HEK293 (cell line): ENCODE measurements around the gene CCDC170.
A peak's percentile ranks its signal among the peaks of the same experiment; 100 is the strongest.

Experiments used
- CTCF ChIA-PET: fragments of 350-600 bp; formaldehyde crosslinking; extraction: SDS; loops from one replicate; lab custom pipeline; 2021; ENCODE audit warnings: antibody characterized with exemption; lab: Yijun Ruan, JAX
- POLR2A ChIA-PET: fragments of 300-600 bp; formaldehyde crosslinking; extraction: SDS; loops from one replicate; lab custom pipeline; 2020; ENCODE audit warnings: antibody characterized with exemption, inconsistent platforms; lab: Yijun Ruan, JAX
- H3K27ac ChIP-seq: fragments of 200-500 bp; sonication (Bioruptor generic); 2 replicates; pipeline ENCODE4 v1.5.1; 2014; ENCODE audit warnings: low read depth, low read length, control low read depth, inconsistent platforms; ENCODE audit errors: extremely low read depth
- H3K36me3 ChIP-seq, 2 experiments: fragments of 200-500 bp in 1 of 2; sonication (Bioruptor generic) in 1 of 2; 1 replicate in 1 of 2; 2 replicates in 1 of 2; pipeline ENCODE4 v1.5.1; 2014 to 2017; ENCODE audit warnings: inconsistent platforms in 2 of 2, low read length in 2 of 2; ENCODE audit not compliant: control insufficient read depth in 2 of 2, insufficient read depth in 1 of 2
- H3K4me1 ChIP-seq: fragments of 200-500 bp; sonication (Bioruptor generic); 2 replicates; pipeline ENCODE4 v1.5.1; 2014; ENCODE audit warnings: mild to moderate bottlenecking, low read length, inconsistent platforms; ENCODE audit not compliant: control insufficient read depth, insufficient read depth
- H3K4me3 ChIP-seq: 2 replicates; pipeline ENCODE4 v1.5.1; 2011; ENCODE audit warnings: low read depth, mild to moderate bottlenecking, control low read depth, low read length, moderate library complexity
- H3K9me3 ChIP-seq: fragments of 200-500 bp; sonication (Bioruptor generic); 2 replicates; pipeline ENCODE4 v1.5.1; 2014; ENCODE audit warnings: low read depth, low read length, inconsistent platforms; ENCODE audit not compliant: control insufficient read depth, insufficient read depth
- GFI1B ChIP-seq: fragments of 450-650 bp; formaldehyde crosslinking; IDR thresholded peaks from 2 replicates; pipeline ENCODE4 v1.5.1; 2016; ENCODE audit warnings: missing biosample characterization, missing genetic modification characterization
- GLIS2 ChIP-seq: fragments of 450-650 bp; formaldehyde crosslinking; IDR thresholded peaks from 2 replicates; pipeline ENCODE4 v1.5.1; 2016; ENCODE audit warnings: missing biosample characterization, missing genetic modification characterization
- HOXA7 ChIP-seq: sonication (generic); formaldehyde crosslinking; IDR thresholded peaks from 2 replicates; pipeline ENCODE4 v1.8.1; 2022; ENCODE audit warnings: missing genetic modification reagents, borderline replicate concordance
- MZF1 ChIP-seq: fragments of 450-650 bp; formaldehyde crosslinking; IDR thresholded peaks from 2 replicates; pipeline ENCODE4 v1.5.1; 2017; ENCODE audit warnings: missing biosample characterization, missing genetic modification characterization, borderline replicate concordance
- REPIN1 ChIP-seq: fragments of 450-650 bp; formaldehyde crosslinking; IDR thresholded peaks from 2 replicates; pipeline ENCODE4 v1.5.1; 2017; ENCODE audit warnings: missing biosample characterization, missing genetic modification characterization, low read depth
- ZIC2 ChIP-seq: fragments of 450-650 bp; formaldehyde crosslinking; IDR thresholded peaks from 2 replicates; pipeline ENCODE4 v1.5.1; 2016; ENCODE audit warnings: missing biosample characterization, missing genetic modification characterization
- ZNF19 ChIP-seq: fragments of 450-650 bp; formaldehyde crosslinking; IDR thresholded peaks from 2 replicates; pipeline ENCODE4; 2016; ENCODE audit warnings: missing biosample characterization, missing genetic modification characterization, low read depth
- ZNF335 ChIP-seq: fragments of 450-650 bp; formaldehyde crosslinking; conservative IDR thresholded peaks from 2 replicates; pipeline ENCODE4 v1.5.1; 2016; ENCODE audit warnings: missing biosample characterization, missing genetic modification characterization
- ZNF354C ChIP-seq: fragments of 450-650 bp; formaldehyde crosslinking; IDR thresholded peaks from 2 replicates; pipeline ENCODE4 v1.5.1; 2016; ENCODE audit warnings: missing biosample characterization, missing genetic modification characterization, low read depth, borderline replicate concordance
- ZNF391 ChIP-seq: fragments of 450-650 bp; formaldehyde crosslinking; IDR thresholded peaks from 2 replicates; pipeline ENCODE4 v1.5.1; 2016; ENCODE audit warnings: low read depth, missing biosample characterization, missing genetic modification characterization, borderline replicate concordance
- ZNF426 ChIP-seq: fragments of 450-650 bp; formaldehyde crosslinking; IDR thresholded peaks from 2 replicates; pipeline ENCODE4 v1.5.1; 2017; ENCODE audit warnings: missing biosample characterization, missing genetic modification characterization, mild to moderate bottlenecking, inconsistent platforms, moderate library complexity
- ZNF530 ChIP-seq: fragments of 450-650 bp; formaldehyde crosslinking; IDR thresholded peaks from 2 replicates; pipeline ENCODE4 v1.5.1; 2016; ENCODE audit warnings: low read depth, missing biosample characterization, missing genetic modification characterization
- ZNF558 ChIP-seq: fragments of 450-650 bp; formaldehyde crosslinking; IDR thresholded peaks from 2 replicates; pipeline ENCODE4 v1.5.1; 2016; ENCODE audit warnings: missing biosample characterization, missing genetic modification characterization
- ZNF561 ChIP-seq: fragments of 450-650 bp; IDR thresholded peaks from 2 replicates; pipeline ENCODE4 v1.5.1; 2018; ENCODE audit warnings: missing biosample characterization, missing genetic modification characterization, borderline replicate concordance
- ZNF660 ChIP-seq: fragments of 450-650 bp; IDR thresholded peaks from 2 replicates; pipeline ENCODE4 v1.5.1; 2018; ENCODE audit warnings: missing biosample characterization, mild to moderate bottlenecking, missing genetic modification characterization
- ZSCAN30 ChIP-seq: fragments of 450-650 bp; IDR thresholded peaks from 2 replicates; pipeline ENCODE4 v1.5.1; 2018; ENCODE audit warnings: missing biosample characterization, mild to moderate bottlenecking, missing genetic modification characterization, moderate library complexity
- TF ChIP-seq, protein P1 (sequence below): fragments of 450-650 bp; formaldehyde crosslinking; optimal IDR thresholded peaks from 2 replicates; pipeline ENCODE3; 2016; ENCODE audit warnings: missing biosample characterization, mild to moderate bottlenecking, missing genetic modification characterization
- TF ChIP-seq, protein P2 (sequence below): fragments of 450-650 bp; formaldehyde crosslinking; IDR thresholded peaks from 2 replicates; pipeline ENCODE4 v1.5.1; 2016; ENCODE audit warnings: missing biosample characterization, missing genetic modification characterization
- TF ChIP-seq, protein P3 (sequence below): fragments of 450-650 bp; formaldehyde crosslinking; IDR thresholded peaks from 2 replicates; pipeline ENCODE4 v1.5.1; 2016; ENCODE audit warnings: missing biosample characterization, missing genetic modification characterization, low read depth
- TF ChIP-seq, protein P4 (sequence below): fragments of 450-650 bp; formaldehyde crosslinking; conservative IDR thresholded peaks from 2 replicates; pipeline ENCODE4 v1.5.1; 2016; ENCODE audit warnings: low read depth, missing biosample characterization, missing genetic modification characterization
- TF ChIP-seq, protein P5 (sequence below): fragments of 450-650 bp; IDR thresholded peaks from 2 replicates; pipeline ENCODE4 v1.5.1; 2018; ENCODE audit warnings: missing biosample characterization, mild to moderate bottlenecking, missing genetic modification characterization

Gene CCDC170, protein sequence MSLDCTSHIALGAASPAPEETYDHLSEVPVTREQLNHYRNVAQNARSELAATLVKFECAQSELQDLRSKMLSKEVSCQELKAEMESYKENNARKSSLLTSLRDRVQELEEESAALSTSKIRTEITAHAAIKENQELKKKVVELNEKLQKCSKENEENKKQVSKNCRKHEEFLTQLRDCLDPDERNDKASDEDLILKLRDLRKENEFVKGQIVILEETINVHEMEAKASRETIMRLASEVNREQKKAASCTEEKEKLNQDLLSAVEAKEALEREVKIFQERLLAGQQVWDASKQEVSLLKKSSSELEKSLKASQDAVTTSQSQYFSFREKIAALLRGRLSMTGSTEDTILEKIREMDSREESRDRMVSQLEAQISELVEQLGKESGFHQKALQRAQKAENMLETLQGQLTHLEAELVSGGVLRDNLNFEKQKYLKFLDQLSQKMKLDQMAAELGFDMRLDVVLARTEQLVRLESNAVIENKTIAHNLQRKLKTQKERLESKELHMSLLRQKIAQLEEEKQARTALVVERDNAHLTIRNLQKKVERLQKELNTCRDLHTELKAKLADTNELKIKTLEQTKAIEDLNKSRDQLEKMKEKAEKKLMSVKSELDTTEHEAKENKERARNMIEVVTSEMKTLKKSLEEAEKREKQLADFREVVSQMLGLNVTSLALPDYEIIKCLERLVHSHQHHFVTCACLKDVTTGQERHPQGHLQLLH

DNA sequence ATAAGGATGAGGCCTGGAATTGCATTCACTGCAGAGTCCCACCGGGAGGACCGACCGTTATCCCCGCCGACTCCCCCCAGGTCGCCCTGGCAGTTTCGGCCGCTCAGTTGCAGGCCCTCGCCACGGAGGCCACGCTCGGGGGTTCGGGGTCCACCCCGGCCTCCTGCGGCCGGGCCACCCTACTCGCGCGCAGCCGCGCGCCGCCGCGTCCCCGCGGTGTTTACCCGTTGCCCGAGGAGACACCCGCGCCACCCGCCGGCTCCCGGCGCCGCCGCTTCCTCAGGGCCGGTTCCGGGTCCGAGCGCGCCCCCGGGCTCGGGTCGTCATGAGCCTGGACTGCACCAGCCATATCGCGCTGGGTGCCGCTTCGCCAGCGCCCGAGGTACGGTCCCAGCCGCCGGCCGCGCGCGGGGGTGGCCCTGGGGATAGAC, at the start of gene CCDC170:
Gene CCDC170 (plus strand): TSS at position 214 of the 431 bp plus-strand sequence. CDS start 112 bp downstream, at position 326.
- Histone ChIP-seq H3K4me3 (peak within 1 kb of the TSS; percentile 54), H3K9me3 (no peaks in the 10 kb centered on the region), H3K27ac (peak within 1 kb of the TSS; percentile 65; the same call in 1 of the 2 replicates), H3K36me3 (no peaks in the 10 kb centered on the region), H3K4me1 (no peaks in the 10 kb centered on the region)
- CTCF ChIA-PET = interaction anchor here (0.6 kb wide), 1 partner anchor 19 kb away, joined by 3 read pairs; no protein-coding TSS in a partner anchor
- no peak for TF ChIP-seq REPIN1
- peak; percentile 50; the same call in 1 of the 2 replicates for TF ChIP-seq ZNF660 (tag by site-specific recombination)
- TF ChIP-seq ZNF558 (tag by site-specific recombination) = no peak
- TF ChIP-seq ZNF561 (tag by site-specific recombination) = 0 out of 2 replicates have a peak, but pooled peaks have one; percentile 29
- 0 out of 2 replicates have a peak, but pooled peaks have one; percentile 38 for TF ChIP-seq MZF1 (tag by site-specific recombination)
- TF ChIP-seq, protein P1, sequence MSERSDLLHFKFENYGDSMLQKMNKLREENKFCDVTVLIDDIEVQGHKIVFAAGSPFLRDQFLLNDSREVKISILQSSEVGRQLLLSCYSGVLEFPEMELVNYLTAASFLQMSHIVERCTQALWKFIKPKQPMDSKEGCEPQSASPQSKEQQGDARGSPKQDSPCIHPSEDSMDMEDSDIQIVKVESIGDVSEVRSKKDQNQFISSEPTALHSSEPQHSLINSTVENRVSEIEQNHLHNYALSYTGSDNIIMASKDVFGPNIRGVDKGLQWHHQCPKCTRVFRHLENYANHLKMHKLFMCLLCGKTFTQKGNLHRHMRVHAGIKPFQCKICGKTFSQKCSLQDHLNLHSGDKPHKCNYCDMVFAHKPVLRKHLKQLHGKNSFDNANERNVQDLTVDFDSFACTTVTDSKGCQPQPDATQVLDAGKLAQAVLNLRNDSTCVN (tag by site-specific recombination) = peak; percentile 67
- 0 out of 2 replicates have a peak, but pooled peaks have one; percentile 33 for TF ChIP-seq ZSCAN30
- peak; percentile 55 for TF ChIP-seq ZIC2 (tag by site-specific recombination)
- TF ChIP-seq GFI1B (tag by site-specific recombination) = no peak
- no peak for TF ChIP-seq ZNF426 (tag by site-specific recombination)
- 0 out of 2 replicates have a peak, but pooled peaks have one; percentile 10 for TF ChIP-seq GLIS2 (tag by site-specific recombination)
- TF ChIP-seq, protein P2, sequence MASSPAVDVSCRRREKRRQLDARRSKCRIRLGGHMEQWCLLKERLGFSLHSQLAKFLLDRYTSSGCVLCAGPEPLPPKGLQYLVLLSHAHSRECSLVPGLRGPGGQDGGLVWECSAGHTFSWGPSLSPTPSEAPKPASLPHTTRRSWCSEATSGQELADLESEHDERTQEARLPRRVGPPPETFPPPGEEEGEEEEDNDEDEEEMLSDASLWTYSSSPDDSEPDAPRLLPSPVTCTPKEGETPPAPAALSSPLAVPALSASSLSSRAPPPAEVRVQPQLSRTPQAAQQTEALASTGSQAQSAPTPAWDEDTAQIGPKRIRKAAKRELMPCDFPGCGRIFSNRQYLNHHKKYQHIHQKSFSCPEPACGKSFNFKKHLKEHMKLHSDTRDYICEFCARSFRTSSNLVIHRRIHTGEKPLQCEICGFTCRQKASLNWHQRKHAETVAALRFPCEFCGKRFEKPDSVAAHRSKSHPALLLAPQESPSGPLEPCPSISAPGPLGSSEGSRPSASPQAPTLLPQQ (tag by site-specific recombination) = peak; percentile 60; the same call in 1 of the 2 replicates
- TF ChIP-seq HOXA7 (CRISPR knock-in tag) = no peak
- TF ChIP-seq ZNF335 (tag by site-specific recombination) = peak; percentile 63; the same call in 1 of the 2 replicates
- POLR2A ChIA-PET = interaction anchor here (1.0 kb wide), 1 partner anchor 42 kb away, joined by 3 read pairs; the partner anchor contains the start of gene RMND1

DNA sequence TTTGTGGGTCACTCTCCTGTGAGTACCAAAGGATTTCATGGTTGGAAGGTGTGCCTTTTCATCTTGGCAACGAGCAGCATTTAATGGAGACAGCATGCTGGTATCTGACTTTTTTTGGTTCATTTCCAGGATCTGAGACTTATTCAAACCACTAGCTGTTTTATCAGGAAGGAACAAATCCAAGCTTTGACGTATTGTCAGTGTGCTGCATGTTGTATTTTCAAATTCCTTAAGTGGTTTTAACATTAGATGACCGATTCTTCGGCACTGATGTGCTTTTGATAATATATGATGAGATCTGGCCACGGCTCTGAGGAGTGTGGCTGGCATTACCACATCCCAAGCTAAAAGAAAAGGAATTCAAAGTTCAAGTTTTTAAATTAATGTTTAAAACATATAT, 48.3 kb upstream of the CCDC170 start:
- CTCF ChIA-PET = interaction anchor here (1.0 kb wide), 1 partner anchor 30 kb away, joined by 3 read pairs; no protein-coding TSS in a partner anchor
- H3K36me3 ChIP-seq = peaks cover 0 to 32% of the 10 kb centered on the region in 2 experiments; a peak in 1 of 3 replicates
- H3K4me1 ChIP-seq = no peaks in the 10 kb centered on the region
- H3K9me3 ChIP-seq = no peaks in the 10 kb centered on the region
- H3K27ac ChIP-seq = no peak overlapping the region
- POLR2A ChIA-PET = no interaction called here
- H3K4me3 ChIP-seq = no peak overlapping the region
- TF ChIP-seq ZNF354C (tag by site-specific recombination) = no peak
- no peak for TF ChIP-seq ZNF391 (tag by site-specific recombination)
- TF ChIP-seq ZNF19 (tag by site-specific recombination) = no peak
- TF ChIP-seq, protein P3, sequence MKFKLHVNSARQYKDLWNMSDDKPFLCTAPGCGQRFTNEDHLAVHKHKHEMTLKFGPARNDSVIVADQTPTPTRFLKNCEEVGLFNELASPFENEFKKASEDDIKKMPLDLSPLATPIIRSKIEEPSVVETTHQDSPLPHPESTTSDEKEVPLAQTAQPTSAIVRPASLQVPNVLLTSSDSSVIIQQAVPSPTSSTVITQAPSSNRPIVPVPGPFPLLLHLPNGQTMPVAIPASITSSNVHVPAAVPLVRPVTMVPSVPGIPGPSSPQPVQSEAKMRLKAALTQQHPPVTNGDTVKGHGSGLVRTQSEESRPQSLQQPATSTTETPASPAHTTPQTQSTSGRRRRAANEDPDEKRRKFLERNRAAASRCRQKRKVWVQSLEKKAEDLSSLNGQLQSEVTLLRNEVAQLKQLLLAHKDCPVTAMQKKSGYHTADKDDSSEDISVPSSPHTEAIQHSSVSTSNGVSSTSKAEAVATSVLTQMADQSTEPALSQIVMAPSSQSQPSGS (tag by site-specific recombination) = no peak
- TF ChIP-seq, protein P4, sequence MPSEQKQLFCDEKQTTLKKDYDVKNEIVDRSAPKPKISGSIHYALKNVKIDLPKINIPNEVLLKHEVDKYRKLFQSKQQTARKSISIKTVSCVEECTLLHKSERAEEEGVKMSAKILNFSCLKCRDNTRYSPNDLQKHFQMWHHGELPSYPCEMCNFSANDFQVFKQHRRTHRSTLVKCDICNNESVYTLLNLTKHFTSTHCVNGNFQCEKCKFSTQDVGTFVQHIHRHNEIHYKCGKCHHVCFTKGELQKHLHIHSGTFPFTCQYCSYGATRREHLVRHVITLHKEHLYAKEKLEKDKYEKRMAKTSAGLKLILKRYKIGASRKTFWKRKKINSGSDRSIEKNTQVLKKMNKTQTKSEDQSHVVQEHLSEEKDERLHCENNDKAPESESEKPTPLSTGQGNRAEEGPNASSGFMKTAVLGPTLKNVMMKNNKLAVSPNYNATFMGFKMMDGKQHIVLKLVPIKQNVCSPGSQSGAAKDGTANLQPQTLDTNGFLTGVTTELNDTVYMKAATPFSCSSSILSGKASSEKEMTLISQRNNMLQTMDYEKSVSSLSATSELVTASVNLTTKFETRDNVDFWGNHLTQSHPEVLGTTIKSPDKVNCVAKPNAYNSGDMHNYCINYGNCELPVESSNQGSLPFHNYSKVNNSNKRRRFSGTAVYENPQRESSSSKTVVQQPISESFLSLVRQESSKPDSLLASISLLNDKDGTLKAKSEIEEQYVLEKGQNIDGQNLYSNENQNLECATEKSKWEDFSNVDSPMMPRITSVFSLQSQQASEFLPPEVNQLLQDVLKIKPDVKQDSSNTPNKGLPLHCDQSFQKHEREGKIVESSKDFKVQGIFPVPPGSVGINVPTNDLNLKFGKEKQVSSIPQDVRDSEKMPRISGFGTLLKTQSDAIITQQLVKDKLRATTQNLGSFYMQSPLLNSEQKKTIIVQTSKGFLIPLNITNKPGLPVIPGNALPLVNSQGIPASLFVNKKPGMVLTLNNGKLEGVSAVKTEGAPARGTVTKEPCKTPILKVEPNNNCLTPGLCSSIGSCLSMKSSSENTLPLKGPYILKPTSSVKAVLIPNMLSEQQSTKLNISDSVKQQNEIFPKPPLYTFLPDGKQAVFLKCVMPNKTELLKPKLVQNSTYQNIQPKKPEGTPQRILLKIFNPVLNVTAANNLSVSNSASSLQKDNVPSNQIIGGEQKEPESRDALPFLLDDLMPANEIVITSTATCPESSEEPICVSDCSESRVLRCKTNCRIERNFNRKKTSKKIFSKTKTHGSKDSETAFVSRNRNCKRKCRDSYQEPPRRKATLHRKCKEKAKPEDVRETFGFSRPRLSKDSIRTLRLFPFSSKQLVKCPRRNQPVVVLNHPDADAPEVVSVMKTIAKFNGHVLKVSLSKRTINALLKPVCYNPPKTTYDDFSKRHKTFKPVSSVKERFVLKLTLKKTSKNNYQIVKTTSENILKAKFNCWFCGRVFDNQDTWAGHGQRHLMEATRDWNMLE (tag by site-specific recombination) = no peak
- no peak for TF ChIP-seq ZNF530 (tag by site-specific recombination)
- TF ChIP-seq, protein P5, sequence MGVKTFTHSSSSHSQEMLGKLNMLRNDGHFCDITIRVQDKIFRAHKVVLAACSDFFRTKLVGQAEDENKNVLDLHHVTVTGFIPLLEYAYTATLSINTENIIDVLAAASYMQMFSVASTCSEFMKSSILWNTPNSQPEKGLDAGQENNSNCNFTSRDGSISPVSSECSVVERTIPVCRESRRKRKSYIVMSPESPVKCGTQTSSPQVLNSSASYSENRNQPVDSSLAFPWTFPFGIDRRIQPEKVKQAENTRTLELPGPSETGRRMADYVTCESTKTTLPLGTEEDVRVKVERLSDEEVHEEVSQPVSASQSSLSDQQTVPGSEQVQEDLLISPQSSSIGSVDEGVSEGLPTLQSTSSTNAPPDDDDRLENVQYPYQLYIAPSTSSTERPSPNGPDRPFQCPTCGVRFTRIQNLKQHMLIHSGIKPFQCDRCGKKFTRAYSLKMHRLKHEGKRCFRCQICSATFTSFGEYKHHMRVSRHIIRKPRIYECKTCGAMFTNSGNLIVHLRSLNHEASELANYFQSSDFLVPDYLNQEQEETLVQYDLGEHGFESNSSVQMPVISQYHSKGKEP = no peak
